GM19438 (cell line): ENCODE results near the gene AKAP14.
"Not testable (repeated sequence)": the region's sequence is repeated elsewhere in the genome, so short reads cannot be mapped to it uniquely, and the experiment has no call there.

Experiments used
- ATAC-seq: cut with Tn5 transposase; IDR thresholded peaks from one replicate; pipeline ENCODE4 v1.9.1; 2021; ENCODE audit warnings: low read depth; ENCODE audit not compliant: unreplicated experiment

The AKAP14 gene

GRCh38 chrX:119895843-119896326 lies at the start of gene AKAP14:
AKAP14 (plus strand) TSS chrX:119895893; CDS start chrX:119903224, 7,331 bp downstream.
- ATAC-seq: no peak

GRCh38 chrX:119852382-119853353 lies 43.0 kb upstream of the AKAP14 start, which contains the start of gene UPF3B:
UPF3B (minus strand) TSS chrX:119852963; CDS start chrX:119852928, 35 bp downstream.
- ATAC-seq: peak; percentile 96

GRCh38 chrX:119853444-119853843 lies 42.2 kb upstream of the AKAP14 start:
- ATAC-seq: no peak

- ATAC-seq: no peak
These were observed 25.0 kb upstream of the AKAP14 start for GRCh38 chrX:119870626-119871131.

GRCh38 chrX:119871245-119871598 lies 24.5 kb upstream of the AKAP14 start:
- peak; percentile 36 for ATAC-seq

- peak; percentile 85 for ATAC-seq
These were observed 23.9 kb upstream of the AKAP14 start, which contains the start of the genes NDUFA1 and RNF113A for GRCh38 chrX:119871599-119872395. NDUFA1 (plus strand) TSS chrX:119871832; CDS start chrX:119871912, 80 bp downstream. RNF113A (minus strand) TSS chrX:119871733; CDS start chrX:119871613, 120 bp downstream.

- ATAC-seq: no peak
These were observed 17.0 kb upstream of the AKAP14 start for GRCh38 chrX:119878740-119879139.

- peak; percentile 59 for ATAC-seq
These were observed 15.6 kb upstream of the AKAP14 start for GRCh38 chrX:119880076-119880475.

- ATAC-seq: peak; percentile 85
These were observed 14.9 kb upstream of the AKAP14 start for GRCh38 chrX:119880552-119881437.

GRCh38 chrX:119885554-119886428 lies 9.9 kb upstream of the AKAP14 start:
- ATAC-seq: no peak

- peak; percentile 85 for ATAC-seq
These were observed 7.8 kb upstream of the AKAP14 start for GRCh38 chrX:119887721-119888425.

- not testable (repeated sequence) for ATAC-seq
These were observed 5.1 kb upstream of the AKAP14 start for GRCh38 chrX:119890626-119891025.

- not testable (repeated sequence) for ATAC-seq
These were observed 3.6 kb upstream of the AKAP14 start for GRCh38 chrX:119891961-119892692.

- ATAC-seq: no peak
These were observed 3.4 kb downstream of the AKAP14 start for GRCh38 chrX:119899125-119899524.

GRCh38 chrX:119900976-119901375 lies 5.3 kb downstream of the AKAP14 start:
- ATAC-seq: no peak

- no peak for ATAC-seq
These were observed 20.6 kb downstream of the AKAP14 start for GRCh38 chrX:119916310-119916709.

GRCh38 chrX:119917877-119918276 lies 22.2 kb downstream of the AKAP14 start:
- ATAC-seq: no peak
